IPS-18a (cell line): ENCODE results near the gene PCDH15.

Experiments
- H3K27ac ChIP-seq: one replicate; pipeline ENCODE4 v1.5.1; 2013; ENCODE audit warnings: low read length
- H3K27me3 ChIP-seq: one replicate; pipeline ENCODE4 v1.6.1; 2013; ENCODE audit warnings: mild to moderate bottlenecking, low read length; ENCODE audit not compliant: control insufficient read depth, insufficient read depth
- H3K36me3 ChIP-seq: one replicate; pipeline ENCODE4 v1.6.1; 2013; ENCODE audit warnings: low read depth, low read length; ENCODE audit not compliant: control insufficient read depth
- H3K4me1 ChIP-seq: one replicate; pipeline ENCODE4 v1.6.1; 2013; ENCODE audit warnings: low read depth, low read length; ENCODE audit not compliant: control insufficient read depth
- H3K4me3 ChIP-seq: one replicate; pipeline ENCODE4 v1.5.1; 2013; ENCODE audit warnings: low read length
- H3K9ac ChIP-seq: one replicate; pipeline ENCODE4 v1.6.1; 2013; ENCODE audit warnings: mild to moderate bottlenecking, low read length, moderate library complexity
- H3K9me3 ChIP-seq: one replicate; pipeline ENCODE4 v1.6.1; 2013; ENCODE audit warnings: low read depth, low read length; ENCODE audit not compliant: control insufficient read depth

The PCDH15 gene

DNA sequence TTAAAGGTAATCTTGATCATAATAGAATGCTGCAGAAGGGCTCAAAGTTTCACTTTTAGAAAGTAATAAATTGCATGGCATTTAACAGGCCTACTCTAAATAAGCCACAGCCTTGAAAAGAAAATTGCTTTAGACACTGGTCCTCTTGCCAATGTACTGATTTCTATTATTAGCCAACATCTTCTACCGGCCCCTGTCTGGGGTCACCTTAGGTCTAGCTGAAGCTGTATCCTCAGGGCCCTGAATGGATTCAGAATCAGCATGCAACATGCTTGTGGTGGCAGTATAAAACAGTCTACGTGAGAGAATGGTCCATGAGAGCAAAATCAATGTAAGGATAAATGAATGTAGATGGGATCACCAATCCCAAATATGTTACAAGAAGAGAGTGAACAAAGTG lies 541.9 kb downstream of the PCDH15 start:
- H3K9ac ChIP-seq, result no peak overlapping the region
- H3K4me3 ChIP-seq, result no peak overlapping the region
- H3K9me3 ChIP-seq, result no peaks in the 10 kb centered on the region
- no peak overlapping the region for H3K27ac ChIP-seq
- no peaks in the 10 kb centered on the region for H3K27me3 ChIP-seq
- H3K4me1 ChIP-seq, result no peaks in the 10 kb centered on the region
- no peaks in the 10 kb centered on the region for H3K36me3 ChIP-seq

DNA sequence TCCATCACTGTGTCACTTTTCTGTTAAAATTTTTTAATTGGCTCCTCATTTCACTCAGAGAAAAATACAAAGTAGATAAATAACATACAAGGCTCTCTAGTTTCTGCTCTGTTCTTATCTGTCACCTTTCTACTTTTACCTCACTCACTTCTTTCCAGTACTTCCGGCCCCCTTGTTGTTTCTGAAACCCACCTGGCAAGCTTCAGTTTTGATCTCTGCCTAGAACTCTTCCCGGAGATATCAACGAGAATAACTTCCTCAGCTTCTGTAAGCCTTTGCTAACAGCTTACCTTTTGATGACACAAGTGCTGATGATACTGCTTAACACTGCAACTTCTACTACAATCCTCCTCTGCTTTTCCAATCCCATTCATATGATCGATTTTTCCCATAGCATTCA lies 566.2 kb downstream of the PCDH15 start:
- H3K9ac ChIP-seq, result no peak overlapping the region
- H3K27me3 ChIP-seq, result no peaks in the 10 kb centered on the region
- no peaks in the 10 kb centered on the region for H3K9me3 ChIP-seq
- no peaks in the 10 kb centered on the region for H3K4me1 ChIP-seq
- H3K36me3 ChIP-seq, result no peaks in the 10 kb centered on the region
- no peak overlapping the region for H3K4me3 ChIP-seq
- no peak overlapping the region for H3K27ac ChIP-seq

DNA sequence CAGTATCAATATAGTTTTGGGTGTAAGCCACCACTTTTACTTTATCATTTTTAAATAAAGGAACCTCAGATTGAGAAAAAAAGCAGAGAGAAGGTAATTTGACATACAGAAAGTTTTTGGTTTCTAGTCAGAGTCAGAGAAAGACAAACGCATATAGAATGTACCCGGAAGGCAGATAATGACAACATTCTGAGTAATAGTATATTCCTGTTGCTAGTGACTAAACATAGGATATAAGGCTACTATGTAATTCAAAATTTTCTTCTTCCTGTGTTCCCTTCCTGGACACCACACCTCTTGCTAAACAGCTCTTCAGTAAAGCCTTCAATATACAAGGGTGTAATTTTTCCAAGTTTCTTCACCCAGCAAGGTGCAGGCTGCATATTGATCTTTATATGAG lies 597.6 kb downstream of the PCDH15 start:
- no peaks in the 10 kb centered on the region for H3K36me3 ChIP-seq
- no peaks in the 10 kb centered on the region for H3K4me1 ChIP-seq
- H3K4me3 ChIP-seq, result no peak overlapping the region
- no peaks in the 10 kb centered on the region for H3K27me3 ChIP-seq
- no peak overlapping the region for H3K9ac ChIP-seq
- no peaks in the 10 kb centered on the region for H3K9me3 ChIP-seq
- H3K27ac ChIP-seq, result no peak overlapping the region

DNA sequence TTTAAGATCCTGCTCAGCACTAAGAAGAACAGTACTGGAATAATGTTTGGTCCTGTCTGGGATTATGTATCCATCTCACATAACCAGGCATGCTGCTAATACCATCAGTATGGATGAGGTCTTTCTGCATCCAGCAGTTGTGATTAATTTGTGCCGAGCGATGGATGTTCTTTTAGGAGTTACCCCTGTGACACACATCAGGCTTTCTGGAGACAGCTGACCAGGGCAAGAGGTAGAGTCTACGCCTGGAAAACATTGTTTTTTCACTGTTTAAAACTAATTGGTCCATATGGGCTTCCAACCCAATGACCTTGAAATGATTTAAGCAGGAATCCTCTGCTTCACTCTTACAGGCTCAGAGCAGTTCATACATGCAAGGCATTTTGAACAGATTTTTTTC lies 603.0 kb downstream of the PCDH15 start:
- Histone ChIP-seq H3K27me3 (no peaks in the 10 kb centered on the region), H3K9ac (no peak overlapping the region), H3K4me1 (no peaks in the 10 kb centered on the region), H3K27ac (no peak overlapping the region), H3K36me3 (no peaks in the 10 kb centered on the region), H3K9me3 (no peaks in the 10 kb centered on the region), H3K4me3 (no peak overlapping the region)

DNA sequence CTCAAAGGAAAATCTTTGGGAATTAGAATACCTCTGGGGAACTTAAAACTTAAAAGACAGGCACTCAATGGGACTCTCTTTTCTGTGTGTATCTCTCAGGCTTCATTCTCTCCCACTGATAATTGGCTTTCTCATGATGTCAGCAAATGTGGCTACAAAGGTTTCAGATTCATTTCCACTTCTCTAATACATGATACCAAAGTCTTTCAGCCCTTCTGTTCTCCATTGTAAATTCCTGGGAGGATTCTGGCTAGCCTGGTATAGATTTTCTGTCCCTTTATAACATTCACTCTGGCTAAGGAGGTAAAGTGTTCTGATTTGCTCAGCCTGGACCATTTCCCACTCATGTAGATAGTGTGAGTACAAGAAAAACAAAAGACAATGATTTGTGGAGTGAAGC lies 606.2 kb downstream of the PCDH15 start:
- Histone ChIP-seq H3K36me3 (no peaks in the 10 kb centered on the region), H3K9me3 (no peaks in the 10 kb centered on the region), H3K9ac (no peak overlapping the region), H3K27me3 (no peaks in the 10 kb centered on the region), H3K27ac (no peak overlapping the region), H3K4me1 (no peaks in the 10 kb centered on the region), H3K4me3 (no peak overlapping the region)

DNA sequence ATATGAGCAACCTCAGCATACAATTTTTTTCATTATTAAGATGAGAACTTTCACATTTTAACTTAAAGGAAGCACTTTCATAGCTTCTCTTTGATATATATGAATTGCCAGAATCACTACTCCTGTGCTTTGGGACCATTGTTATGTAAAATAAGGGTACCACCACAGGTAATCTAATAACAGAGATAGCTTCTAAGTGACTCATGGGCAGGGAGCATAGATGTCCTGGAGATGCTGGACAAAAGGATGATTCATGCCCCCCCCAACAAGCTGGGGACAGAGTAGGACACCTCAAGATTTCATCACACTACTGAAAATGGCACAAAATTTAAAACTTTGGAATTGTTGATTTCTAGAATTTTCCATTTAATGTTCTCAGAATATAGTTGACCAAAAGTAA lies 641.1 kb downstream of the PCDH15 start:
- no peak overlapping the region for H3K27ac ChIP-seq
- H3K4me3 ChIP-seq, result no peak overlapping the region
- no peaks in the 10 kb centered on the region for H3K36me3 ChIP-seq
- H3K27me3 ChIP-seq, result no peaks in the 10 kb centered on the region
- H3K4me1 ChIP-seq, result no peaks in the 10 kb centered on the region
- no peak overlapping the region for H3K9ac ChIP-seq
- no peaks in the 10 kb centered on the region for H3K9me3 ChIP-seq

DNA sequence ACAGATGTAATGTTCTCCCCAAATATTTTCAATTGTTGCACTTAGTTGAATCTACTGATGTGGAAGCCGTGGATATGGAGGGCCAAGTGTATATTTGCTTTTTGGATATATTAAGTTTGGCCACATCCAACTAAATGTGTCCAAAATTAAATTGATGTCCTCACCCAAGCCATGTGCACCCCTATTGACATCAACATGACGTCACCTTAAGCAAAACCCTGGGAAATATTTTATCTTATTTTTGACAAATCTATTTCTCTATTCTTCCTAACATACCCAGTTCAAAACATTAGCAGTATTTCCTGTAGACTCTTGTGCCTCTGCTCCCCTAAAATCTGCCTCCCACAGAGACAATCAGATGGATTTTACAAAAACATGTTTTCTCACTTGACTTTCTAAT lies 652.5 kb downstream of the PCDH15 start:
- H3K9me3 ChIP-seq, result peaks cover 9% of the 10 kb centered on the region
- H3K9ac ChIP-seq, result no peak overlapping the region
- H3K27me3 ChIP-seq, result no peaks in the 10 kb centered on the region
- H3K27ac ChIP-seq, result no peak overlapping the region
- H3K4me1 ChIP-seq, result no peaks in the 10 kb centered on the region
- no peaks in the 10 kb centered on the region for H3K36me3 ChIP-seq
- H3K4me3 ChIP-seq, result no peak overlapping the region

- Histone ChIP-seq H3K4me3 (no peak overlapping the region), H3K27me3 (no peaks in the 10 kb centered on the region), H3K9ac (no peak overlapping the region), H3K4me1 (no peaks in the 10 kb centered on the region), H3K9me3 (peaks cover 48% of the 10 kb centered on the region), H3K36me3 (no peaks in the 10 kb centered on the region), H3K27ac (no peak overlapping the region)
Measured at GRCh38 chr10:54139819-54140428, 661.1 kb downstream of the PCDH15 start.

GRCh38 chr10:54137396-54137795 lies 663.6 kb downstream of the PCDH15 start:
- no peak overlapping the region for H3K27ac ChIP-seq
- H3K4me3 ChIP-seq, result no peak overlapping the region
- H3K27me3 ChIP-seq, result no peaks in the 10 kb centered on the region
- H3K4me1 ChIP-seq, result no peaks in the 10 kb centered on the region
- H3K9ac ChIP-seq, result no peak overlapping the region
- H3K9me3 ChIP-seq, result peaks cover 39% of the 10 kb centered on the region
- H3K36me3 ChIP-seq, result no peaks in the 10 kb centered on the region

- Histone ChIP-seq H3K9me3 (peaks cover 4% of the 10 kb centered on the region), H3K4me1 (no peaks in the 10 kb centered on the region), H3K27ac (no peak overlapping the region), H3K9ac (no peak overlapping the region), H3K36me3 (no peaks in the 10 kb centered on the region), H3K27me3 (no peaks in the 10 kb centered on the region), H3K4me3 (no peak overlapping the region)
Measured at GRCh38 chr10:54133203-54133602, 667.8 kb downstream of the PCDH15 start.

DNA sequence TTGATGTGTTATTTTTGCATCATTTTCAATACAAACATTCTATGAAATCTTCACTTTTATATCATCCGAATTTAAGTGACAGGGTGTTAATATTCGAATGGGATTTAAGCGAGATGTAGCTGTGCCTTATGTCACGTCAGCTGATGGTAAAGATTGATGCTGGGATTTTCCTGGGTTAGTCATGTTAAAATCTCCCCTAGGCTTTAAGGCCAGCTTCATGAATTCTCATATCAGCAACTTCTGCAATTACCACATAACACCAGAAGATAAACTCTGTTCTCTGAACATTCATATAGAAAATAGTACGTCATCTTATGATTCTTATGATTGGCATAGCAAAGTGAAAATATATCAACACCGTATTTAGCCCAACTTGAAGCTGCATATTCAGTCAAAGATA lies 669.2 kb downstream of the PCDH15 start:
- H3K27ac ChIP-seq, result no peak overlapping the region

DNA sequence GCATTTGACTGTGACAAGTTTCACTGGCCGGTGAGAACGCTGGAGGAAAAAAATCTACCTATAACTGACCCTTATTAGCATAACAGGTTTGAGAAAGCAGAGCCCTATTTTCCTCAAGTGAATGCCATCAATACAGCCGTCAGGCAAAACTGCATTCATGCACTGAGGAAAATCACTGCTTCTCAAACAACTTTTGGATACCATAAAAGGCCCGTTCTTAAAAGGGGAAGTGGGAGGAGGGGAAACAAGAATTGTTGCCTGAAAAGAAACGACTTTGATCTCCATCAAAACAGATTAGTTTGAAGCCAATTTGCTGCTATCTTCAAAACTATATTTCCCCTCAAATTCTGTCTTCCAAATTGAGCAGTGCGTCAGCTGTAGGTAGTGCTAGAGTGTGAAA lies 670.6 kb downstream of the PCDH15 start:
- H3K4me3 ChIP-seq, result no peak overlapping the region
- H3K9ac ChIP-seq, result no peak overlapping the region
- no peak overlapping the region for H3K27ac ChIP-seq

More for the DNA sequence above, 669.2 kb downstream of the PCDH15 start:
- Histone ChIP-seq H3K4me1 (no peaks in the 10 kb centered on the region), H3K36me3 (no peaks in the 10 kb centered on the region), H3K9me3 (peaks cover 4% of the 10 kb centered on the region), H3K9ac (no peak overlapping the region), H3K27me3 (no peaks in the 10 kb centered on the region), H3K4me3 (no peak overlapping the region)

More for the DNA sequence above, 670.6 kb downstream of the PCDH15 start:
- H3K9me3 ChIP-seq, result no peaks in the 10 kb centered on the region
- H3K36me3 ChIP-seq, result no peaks in the 10 kb centered on the region
- H3K4me1 ChIP-seq, result no peaks in the 10 kb centered on the region
- H3K27me3 ChIP-seq, result no peaks in the 10 kb centered on the region
